CD4-positive, alpha-beta T cell treated with Interleukin-17A for 1 hour (primary cell): ENCODE measurements around the gene CRLF1.

ENCODE experiments used
- DNase-seq: peaks from one replicate; pipeline ENCODE4 v3.0.0-alpha.2; 2020

CRLF1 gene, protein sequence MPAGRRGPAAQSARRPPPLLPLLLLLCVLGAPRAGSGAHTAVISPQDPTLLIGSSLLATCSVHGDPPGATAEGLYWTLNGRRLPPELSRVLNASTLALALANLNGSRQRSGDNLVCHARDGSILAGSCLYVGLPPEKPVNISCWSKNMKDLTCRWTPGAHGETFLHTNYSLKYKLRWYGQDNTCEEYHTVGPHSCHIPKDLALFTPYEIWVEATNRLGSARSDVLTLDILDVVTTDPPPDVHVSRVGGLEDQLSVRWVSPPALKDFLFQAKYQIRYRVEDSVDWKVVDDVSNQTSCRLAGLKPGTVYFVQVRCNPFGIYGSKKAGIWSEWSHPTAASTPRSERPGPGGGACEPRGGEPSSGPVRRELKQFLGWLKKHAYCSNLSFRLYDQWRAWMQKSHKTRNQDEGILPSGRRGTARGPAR

DNA sequence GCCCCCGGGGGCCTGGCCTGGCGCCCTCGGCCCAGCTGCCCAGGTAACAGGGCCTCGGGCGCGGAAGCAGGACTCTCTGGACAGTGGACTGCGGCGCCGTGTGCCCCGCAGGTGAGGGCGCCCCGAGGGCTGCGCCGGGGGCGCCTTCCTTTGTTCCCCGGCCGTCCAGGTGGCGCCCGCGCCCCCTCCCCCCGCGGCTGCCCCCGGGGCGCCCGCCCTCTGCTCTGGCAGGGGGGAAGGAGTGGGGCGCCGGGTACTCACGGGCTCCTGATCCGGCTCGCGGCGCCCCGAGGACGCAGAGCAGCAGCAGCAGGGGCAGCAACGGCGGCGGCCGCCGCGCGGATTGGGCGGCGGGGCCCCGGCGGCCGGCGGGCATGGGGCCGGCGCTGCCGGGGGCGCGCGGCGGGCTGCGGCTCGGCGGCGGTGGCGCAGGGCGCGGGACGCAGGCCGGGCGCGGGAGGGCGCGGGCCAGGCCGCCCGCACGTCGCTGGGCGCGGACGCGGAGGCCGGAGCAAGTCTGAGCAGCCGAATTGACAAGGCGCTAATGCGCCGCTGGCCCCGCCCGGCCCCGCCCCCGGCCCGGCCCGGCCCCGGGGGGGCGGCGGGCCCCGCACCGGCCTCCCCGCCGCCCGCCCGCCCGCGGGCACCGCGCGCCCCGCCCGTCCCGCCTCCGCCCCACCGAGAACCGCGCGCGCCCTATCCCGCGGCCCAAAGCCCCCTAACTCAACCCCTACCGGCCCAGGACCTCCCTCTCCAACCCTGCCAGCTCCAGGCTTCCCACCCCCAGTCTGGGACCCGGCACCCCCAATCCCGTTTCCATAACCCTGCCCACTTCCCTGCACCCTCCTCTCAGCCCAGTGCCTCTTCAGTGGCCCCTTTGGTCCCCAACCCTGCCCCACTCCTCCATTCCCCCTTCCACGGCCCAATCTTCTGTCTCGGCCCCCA, at the start of gene CRLF1:
Gene CRLF1, minus strand, starts transcription at position 519 of the 945 bp plus-strand sequence. Its CDS starts 143 bp downstream, at position 376.
- DNase-seq: no peak

- DNase-seq: no peak
Observed at GRCh38 chr19:18655173-18655844, 48.7 kb upstream of the CRLF1 start.

- no peak for DNase-seq
Observed at GRCh38 chr19:18654469-18654868, 47.9 kb upstream of the CRLF1 start.

- no peak for DNase-seq
Observed at GRCh38 chr19:18653853-18654252, 47.3 kb upstream of the CRLF1 start.

DNA sequence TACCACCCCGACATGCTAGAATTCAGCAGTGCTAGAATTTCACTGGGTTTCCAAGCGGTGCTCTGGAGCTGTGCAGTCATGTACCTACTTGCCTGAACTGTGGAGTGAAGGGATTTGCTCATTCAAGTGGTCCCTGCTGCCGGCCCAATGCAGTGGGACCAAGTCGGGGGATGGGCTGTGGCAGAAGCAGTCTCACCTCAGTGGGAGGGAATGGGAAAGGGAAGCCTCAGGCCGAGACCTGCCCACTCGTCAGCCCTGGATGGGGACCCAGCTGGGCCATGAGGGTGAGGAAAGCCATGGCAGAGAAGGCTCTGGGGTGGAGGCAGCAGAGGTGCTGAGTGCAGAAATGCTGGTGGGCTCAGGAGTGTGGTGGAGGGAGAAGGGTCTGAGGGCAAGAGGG, 45.1 kb upstream of the CRLF1 start:
- DNase-seq: no peak

DNA sequence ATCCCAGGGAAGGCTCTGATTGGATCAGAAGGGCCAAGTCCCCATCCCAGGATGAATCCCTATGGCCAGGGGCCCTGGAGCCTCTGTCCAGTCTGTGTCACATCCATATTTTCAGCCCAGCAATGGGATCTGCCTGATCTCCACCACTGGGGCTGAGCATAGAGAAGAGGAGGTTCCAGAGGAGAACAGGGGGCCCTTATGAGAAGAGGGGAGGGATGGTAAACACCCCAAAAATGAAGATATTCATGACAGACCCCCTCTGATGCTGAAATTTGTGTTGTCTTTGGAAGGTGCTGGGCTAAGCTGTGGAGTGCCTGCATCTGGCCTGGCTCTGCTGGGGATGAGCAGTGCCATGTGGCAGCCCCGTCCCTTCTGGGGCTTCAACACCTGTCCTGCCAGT, 44.7 kb upstream of the CRLF1 start:
- DNase-seq: no peak

DNA sequence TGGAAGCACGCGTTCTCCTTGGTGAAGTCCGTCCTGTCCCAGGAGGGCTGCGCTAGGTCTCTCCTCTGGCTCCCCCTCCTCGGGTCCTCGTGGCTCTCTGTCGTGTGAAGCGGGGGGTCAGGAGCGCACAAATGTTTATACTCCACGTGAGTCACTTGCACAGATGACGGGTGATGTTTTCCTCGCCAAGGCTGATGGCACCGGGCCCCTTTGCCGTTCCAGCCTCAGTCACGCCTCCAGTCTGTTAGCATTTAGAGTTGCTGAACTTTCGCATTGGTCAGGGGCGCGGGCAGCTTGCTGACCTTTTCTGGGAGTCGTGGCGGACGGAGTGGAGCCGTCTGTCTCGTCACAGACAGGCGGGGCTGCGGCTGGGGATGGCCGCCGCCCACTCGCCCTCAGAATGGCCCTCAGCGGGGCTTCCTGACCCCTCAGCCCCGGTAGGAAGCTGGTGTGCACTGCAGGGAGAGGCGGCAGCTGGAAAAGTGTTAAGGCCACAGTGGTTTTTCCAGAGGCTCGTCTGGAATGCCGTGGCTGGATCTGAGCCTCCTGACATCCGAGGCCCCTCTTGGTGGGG, 44.0 kb upstream of the CRLF1 start:
- DNase-seq: no peak

DNA sequence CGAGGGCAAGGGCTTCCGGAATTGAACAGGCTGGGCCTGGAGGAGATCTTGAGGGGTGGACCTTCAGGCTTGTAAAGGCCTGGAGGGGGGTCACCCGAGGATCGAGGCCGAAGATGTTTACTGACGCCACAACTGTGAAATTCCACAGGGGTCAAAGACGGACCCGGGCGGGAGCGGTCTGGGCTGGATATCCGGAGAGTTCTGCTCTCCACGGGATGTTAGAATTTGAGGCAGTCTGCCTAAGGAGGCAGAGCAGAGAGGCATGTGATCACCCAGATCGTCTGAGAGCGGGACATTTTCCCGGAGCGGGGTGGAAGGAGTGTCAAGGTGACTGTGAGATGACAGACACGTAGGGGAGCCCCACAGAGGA, 43.4 kb upstream of the CRLF1 start:
- no peak for DNase-seq

- DNase-seq: no peak
Observed at GRCh38 chr19:18649371-18650020, 42.9 kb upstream of the CRLF1 start.

DNA sequence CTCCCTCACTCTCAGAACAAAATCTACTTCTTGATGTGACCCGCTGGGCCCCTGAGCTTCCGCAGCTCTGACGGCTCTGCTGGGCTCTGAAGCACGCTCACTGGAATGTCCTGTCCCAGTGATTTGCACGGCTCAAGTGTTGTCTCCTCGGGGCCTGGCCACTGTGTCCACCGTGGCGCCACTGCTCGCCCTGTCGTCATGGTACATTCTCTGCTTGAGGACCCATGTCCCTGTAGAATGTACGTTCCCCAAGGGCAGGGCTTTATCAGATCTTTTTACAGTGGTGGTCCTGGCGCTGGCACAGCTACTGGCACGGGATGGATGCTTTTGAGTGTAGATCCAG, 42.3 kb upstream of the CRLF1 start:
- DNase-seq: no peak

DNA sequence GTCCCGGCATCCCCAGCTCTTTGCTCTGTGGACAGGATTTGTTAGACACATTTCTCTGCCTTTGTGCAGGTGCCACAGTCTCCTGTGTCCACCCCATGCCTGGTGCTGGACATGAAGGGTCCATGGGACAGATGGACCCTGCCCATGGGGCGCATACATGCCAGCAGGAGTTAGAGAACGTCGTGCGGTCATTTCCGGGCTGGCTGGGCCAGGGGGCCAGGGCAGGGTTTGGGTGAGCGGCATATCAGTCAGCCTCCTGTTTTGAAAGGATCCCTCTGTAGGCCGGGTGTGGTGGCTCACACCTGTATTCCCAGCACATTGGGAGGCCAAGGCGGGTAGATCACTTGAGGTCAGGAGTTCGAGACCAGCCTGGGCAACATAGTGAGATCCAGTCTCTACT, 41.2 kb upstream of the CRLF1 start:
- DNase-seq: no peak

DNA sequence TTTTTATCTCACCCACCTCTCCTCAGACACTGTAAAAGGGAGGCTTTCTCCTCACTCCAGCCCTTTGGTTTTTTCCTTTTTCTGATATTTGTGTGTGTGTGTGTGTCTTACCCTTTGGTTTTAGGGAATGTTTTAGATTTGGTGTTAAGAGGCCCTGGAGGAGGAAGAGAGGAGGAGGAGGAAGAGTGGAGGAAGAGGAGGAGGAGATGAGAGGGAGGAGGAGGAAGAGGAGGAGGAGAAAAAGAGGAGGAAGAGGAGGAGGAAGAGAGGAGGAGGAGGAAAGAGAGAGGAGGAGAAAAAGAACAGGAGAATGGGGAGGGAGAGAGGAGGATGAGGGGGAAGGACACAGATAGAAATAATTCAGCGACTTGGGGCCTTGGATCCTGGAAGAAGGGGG, 40.8 kb upstream of the CRLF1 start:
- DNase-seq: no peak

- DNase-seq: no peak
Observed at GRCh38 chr19:18646535-18647370, 40.2 kb upstream of the CRLF1 start.

- no peak for DNase-seq
Observed at GRCh38 chr19:18645035-18645511, 38.5 kb upstream of the CRLF1 start.

- no peak for DNase-seq
Observed at GRCh38 chr19:18644196-18645034, 37.8 kb upstream of the CRLF1 start.

- no peak for DNase-seq
Observed at GRCh38 chr19:18639706-18640243, 33.2 kb upstream of the CRLF1 start.

- peak; percentile 7 for DNase-seq
Observed at GRCh38 chr19:18637673-18638630, 31.4 kb upstream of the CRLF1 start.

GRCh38 chr19:18636969-18637629, 30.5 kb upstream of the CRLF1 start, which contains the start of gene KLHL26:
KLHL26 (plus strand) TSS chr19:18637028; CDS start chr19:18637055, 27 bp downstream.
- no peak for DNase-seq
